HG03469 (cell line): ENCODE measurements around the gene PRR19.

Experiments
- ATAC-seq: cut with Tn5 transposase; IDR thresholded peaks from one replicate; pipeline ENCODE4 v1.9.1; 2021; ENCODE audit warnings: mild to moderate bottlenecking, moderate library complexity, moderate number of reproducible peaks; ENCODE audit not compliant: unreplicated experiment

PRR19 gene

GRCh38 chr19:42270346-42271044, 31.4 kb upstream of the PRR19 start:
- ATAC-seq: no peak

GRCh38 chr19:42271045-42271419, 30.9 kb upstream of the PRR19 start:
- ATAC-seq: no peak

DNA sequence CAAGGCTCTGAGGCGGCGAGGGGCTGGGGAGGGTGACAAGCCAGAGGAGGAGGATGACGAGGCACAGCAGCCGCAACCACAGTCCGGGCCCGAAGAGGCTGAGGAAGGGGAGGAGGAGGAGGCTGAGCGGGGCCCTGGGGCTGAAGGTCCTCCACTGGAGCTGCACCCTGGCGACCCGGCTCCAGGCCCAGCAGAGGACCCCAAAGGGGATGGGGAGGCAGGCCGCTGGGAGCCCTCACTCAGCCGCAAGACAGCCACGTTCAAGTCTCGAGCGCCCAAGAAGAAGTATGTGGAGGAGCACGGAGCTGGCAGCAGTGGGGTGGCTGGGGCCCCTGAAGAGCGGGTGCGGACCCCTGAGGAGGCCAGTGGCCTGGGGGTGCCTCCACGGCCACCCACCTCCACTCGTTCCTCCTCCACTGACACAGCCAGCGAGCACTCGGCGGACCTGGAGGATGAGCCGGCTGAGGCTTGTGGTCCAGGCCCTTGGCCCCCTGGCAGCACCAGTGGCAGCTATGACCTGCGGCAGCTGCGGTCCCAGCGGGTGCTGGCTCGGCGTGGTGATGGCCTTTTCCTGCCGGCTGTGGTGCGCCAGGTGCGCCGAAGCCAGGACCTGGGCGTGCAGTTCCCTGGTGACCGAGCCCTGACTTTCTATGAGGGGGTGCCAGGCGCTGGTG, 29.9 kb upstream of the PRR19 start:
- ATAC-seq: no peak

DNA sequence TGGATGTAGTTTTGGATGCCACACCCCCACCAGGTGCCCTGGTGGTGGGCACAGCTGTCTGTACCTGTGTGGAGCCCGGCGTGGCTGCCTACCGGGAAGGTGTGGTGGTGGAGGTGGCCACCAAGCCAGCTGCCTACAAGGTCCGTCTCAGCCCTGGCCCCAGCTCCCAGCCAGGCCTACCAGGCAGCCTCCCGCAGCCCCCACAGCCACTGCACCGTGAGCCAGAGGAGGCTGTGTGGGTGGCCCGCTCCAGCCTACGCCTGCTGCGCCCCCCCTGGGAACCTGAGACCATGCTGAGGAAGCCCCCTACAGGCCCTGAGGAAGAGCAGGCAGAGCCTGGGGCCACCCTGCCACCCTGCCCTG, 29.4 kb upstream of the PRR19 start:
- no peak for ATAC-seq

DNA sequence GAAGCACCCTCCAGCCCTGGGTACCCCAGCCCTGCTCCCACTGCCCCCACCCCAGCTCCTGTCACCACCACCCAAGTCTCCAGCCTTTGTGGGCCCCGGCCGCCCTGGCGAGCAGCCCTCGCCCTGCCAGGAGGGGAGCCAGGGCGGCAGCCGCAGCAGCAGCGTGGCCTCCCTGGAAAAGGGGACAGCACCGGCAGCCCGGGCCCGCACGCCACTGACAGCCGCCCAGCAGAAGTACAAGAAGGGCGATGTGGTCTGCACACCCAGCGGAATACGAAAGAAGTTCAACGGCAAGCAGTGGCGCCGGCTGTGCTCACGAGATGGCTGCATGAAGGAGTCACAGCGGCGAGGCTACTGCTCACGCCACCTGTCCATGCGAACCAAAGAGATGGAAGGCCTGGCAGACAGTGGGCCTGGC, 28.9 kb upstream of the PRR19 start:
- ATAC-seq: no peak

DNA sequence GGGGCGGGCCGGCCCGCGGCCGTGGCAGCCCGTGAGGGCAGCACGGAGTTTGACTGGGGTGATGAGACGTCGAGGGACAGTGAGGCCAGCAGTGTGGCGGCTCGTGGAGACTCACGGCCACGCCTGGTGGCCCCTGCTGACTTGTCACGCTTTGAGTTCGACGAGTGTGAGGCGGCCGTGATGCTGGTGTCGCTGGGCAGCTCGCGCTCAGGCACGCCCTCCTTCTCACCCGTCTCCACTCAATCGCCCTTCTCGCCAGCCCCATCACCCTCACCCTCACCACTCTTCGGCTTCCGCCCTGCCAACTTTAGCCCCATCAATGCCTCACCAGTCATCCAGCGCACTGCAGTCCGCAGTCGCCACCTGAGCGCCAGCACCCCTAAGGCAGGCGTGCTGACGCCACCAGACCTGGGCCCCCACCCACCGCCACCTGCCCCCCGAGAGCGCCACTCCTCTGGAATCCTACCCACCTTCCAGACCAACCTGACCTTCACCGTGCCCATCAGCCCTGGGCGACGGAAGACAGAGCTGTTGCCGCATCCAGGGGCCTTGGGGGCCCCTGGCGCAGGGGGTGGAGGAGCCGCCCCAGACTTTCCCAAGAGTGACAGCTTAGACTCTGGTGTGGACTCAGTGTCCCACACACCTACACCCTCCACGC, 28.4 kb upstream of the PRR19 start:
- ATAC-seq: no peak

GRCh38 chr19:42274065-42274682, 27.8 kb upstream of the PRR19 start:
- ATAC-seq: no peak

DNA sequence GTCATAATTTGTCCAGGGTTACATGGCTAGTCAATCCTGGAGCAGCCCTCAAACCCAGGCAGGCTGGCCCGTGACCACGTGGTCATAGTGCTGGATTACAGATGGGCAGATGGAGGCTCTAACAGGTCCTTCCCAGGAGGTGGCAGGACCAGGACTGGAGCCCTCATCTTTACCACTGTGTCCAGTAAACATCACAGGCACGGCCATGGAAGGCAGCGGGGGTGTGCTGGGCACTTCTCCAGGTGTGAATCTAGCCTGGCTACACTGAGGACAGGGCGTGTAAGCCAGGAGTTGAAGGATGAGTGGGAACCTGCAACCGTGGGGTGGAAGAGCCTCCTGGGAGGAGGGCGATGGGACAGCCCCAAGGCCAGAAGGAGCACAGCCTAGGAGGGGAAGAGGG, 26.8 kb upstream of the PRR19 start:
- no peak for ATAC-seq

DNA sequence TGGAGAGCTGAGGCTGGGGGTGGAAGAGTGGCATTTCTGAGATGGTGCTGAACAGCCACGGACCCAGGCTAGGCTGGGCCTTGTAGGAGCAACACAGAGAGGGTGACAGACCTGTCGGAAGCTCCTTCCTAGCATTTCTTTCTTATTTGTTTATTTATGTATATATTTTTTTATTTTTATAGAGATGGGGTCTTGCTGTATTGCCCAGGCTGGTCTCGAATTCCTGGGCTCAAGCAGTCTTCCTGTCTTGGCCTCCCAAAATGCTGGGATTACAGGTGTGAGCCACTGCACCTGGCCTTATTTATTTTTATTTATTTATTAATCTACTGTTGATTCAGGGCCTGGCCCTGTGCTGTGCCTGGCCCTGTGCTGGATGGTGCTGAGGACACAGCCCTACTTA, 26.4 kb upstream of the PRR19 start:
- ATAC-seq: no peak

GRCh38 chr19:42276284-42276683, 25.6 kb upstream of the PRR19 start:
- no peak for ATAC-seq

DNA sequence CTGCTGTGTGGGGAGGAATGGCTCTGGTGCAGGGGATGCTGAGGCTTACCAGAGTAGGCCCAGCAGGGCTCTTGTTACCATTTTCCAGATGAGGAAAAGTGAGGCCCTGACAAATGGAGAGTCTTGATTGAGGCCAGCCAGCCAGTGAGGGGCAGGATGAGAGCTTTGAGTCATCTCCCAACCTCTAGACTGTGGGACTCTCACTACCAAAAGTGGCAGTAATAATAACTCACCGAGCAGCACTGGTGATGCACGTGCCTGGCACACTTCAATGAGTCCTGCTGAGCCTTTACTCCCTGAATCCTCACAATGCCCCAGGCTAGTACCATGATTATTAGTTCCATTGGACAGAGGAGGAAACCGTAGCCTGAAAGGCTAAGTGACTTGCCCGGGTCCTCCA, 25.1 kb upstream of the PRR19 start:
- ATAC-seq: no peak

- ATAC-seq: no peak
These were observed 24.0 kb upstream of the PRR19 start for GRCh38 chr19:42277821-42278451.

- no peak for ATAC-seq
These were observed 23.3 kb upstream of the PRR19 start for GRCh38 chr19:42278452-42279154.

DNA sequence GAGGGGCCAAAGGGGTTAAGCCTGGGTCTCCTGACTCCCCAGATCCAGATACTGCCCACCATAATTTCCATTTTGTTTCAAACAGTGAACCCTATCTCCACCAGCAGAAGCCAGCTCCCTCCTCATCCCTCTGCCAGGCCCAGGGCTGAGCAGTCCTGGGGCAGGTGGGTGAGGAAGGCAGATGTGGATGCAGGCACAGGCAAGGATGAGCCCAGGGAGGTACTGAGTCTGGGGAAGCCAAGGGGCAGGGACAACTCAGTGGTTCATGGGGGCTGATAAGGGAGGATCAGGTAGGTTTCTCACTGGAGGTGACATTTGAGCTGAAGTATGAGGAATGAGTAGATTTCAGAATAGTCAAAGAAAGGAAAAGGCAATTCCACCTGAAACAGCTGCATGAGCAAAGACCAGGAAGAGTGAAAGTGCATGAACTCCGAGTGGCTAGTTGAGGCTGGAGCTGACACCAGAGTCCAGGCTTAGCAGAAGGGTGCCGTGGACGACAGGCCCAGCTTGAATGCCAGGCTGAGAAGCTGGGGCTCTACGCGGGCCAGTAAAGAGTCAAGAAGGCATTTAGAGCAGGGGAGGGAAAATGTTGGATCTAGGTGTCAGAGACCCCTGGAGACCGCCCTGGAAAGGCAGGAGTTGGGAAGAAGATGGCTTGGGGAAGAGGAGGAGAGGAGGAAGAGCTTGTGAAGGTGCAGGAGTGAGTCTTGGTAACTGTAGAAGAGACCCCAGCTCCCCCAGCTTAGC, 22.6 kb upstream of the PRR19 start:
- no peak for ATAC-seq

DNA sequence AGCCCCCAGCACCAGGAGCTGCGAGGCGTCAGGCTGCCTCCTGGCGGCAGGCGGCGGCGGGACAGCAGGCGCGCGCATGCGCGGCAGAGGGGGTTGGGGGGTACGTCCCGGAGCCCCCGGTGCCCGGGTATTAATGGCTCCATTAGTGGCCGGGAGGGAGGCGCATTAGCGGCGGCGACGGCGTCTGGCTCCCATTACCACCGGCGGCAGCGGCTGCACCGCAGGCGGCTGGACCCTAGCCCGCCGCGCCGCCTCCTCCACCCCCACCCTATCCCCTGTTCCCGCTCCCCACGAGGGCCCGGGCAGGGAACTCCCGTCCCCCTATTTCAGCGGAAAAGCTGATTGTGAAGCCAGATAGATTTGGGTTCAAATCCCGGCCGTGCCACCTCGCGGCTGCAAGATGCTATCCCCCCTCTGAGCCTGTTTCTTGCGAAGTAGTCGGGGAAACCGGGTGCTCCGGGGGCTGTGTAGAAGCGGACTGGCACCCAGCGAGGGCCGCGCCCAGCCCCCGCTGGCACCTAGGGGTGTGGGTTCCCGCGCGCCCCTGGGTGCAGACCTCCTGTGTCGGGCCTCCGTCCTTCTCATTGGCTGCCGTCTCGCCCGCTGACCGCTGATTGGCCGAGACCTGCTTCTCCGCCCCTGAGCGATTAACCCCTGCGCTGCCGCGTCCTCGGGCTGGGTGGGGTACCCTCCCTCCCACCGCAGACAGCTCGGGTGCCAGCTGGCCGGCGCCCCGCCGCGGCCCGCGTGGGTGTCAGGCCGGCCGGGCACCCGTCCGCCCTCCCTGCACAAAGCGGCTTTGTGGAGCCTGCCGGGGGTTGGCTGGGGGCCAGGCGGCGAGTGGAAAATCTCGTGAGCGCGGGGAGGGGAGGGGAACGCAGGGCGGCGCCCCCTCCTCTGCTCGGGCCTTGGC, 21.8 kb upstream of the PRR19 start:
- ATAC-seq: no peak

DNA sequence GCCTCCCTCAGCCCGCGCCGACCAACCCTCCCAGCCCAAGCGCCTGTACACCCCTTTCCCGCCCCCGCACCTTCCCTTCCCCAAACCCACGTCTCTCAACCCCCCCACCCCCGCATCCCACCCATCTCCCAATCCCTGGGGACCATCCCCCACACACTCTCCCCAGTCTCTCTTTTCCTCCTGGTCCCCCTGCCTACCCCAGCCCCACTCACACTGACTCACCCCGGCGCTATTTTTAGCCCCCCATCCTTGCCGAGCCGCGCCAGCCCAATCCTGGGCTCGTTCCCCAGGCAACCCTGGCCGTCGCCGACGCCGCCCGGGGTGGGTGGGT, 21.2 kb upstream of the PRR19 start:
- ATAC-seq: no peak

DNA sequence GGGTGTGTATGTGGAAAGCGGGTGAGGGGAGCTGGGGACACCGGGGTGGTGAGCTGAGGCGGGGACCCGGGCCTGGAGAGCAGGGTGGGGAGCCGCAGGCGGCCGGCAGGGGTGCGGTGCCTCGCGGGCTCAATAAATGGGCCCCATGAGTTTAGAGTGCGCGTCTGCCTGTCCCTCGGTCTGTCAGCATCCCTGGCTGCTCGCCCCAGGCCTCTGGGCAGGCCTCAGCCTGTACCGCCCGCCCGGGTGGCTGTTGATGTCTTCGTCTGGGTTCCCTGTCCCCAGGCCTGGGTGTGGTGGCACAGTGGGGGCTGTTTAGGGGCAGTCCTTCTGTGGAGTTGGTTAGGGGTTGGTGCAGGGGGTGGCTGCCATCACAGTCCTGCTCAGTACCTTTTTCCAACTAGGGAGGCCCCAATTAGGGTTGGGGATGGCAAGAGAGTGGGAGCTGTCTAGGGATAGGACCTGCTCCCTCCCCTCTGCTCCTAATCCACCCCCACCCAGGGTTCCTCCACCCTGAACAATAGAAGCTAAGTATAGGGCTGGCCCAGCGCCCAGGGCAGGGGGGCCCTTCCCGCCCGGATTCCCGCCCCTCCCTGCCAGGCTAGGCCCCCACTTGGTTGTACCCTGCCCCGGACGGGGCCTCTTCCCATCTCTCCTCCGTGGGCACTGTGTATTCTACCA, 20.6 kb upstream of the PRR19 start:
- no peak for ATAC-seq
